Measurements from ENCODE around the gene CTNNA3. TPM values are rescaled to one million over a fixed set of nuclear protein-coding genes. Genes with fewer than 3 reads are reported as not detected.
"Not testable (repeated sequence)": the region's sequence is repeated elsewhere in the genome, so short reads cannot be mapped to it uniquely, and the experiment has no call there.

Gene CTNNA3
- total and polyA plus RNA-seq, 5 donors from 2014 or later = not detected

- Histone ChIP-seq H3K36me3 (ENCODE audit: control insufficient read depth, insufficient read depth, low read length) (no peaks in the 10 kb centered on the region), H3K4me3 (ENCODE audit: low read depth, low read length) (no peak overlapping the region), H3K9me3 (ENCODE audit: control insufficient read depth in 2 of 2, low read length in 2 of 2) (no peaks in the 10 kb centered on the region), H3K4me1 (ENCODE audit: control insufficient read depth, insufficient read depth, low read length, poor library complexity, severe bottlenecking) (no peaks in the 10 kb centered on the region), H3K27me3 (ENCODE audit: control insufficient read depth, insufficient read depth, low read length) (no peaks in the 10 kb centered on the region), H3K27ac (ENCODE audit: insufficient read depth, low read length, poor library complexity, severe bottlenecking) (no peak overlapping the region)
- Mint-ChIP-seq H3K9me3 (peaks cover 0 to 9% (median 2%) of the 10 kb centered on the region in 7 donors), H3K4me3 (no peak overlapping the region), H3K27ac (no peak overlapping the region), H3K27me3 (peaks cover 5% of the 10 kb centered on the region), H3K36me3 (no peaks in the 10 kb centered on the region), H3K4me1 (no peaks in the 10 kb centered on the region)
- no peak for ATAC-seq (ENCODE audit: low read depth in 2 of 2)
- DNase-seq = no peak
Observed at GRCh38 chr10:67471022-67471421, 225.0 kb downstream of the CTNNA3 start.

- H3K9me3 ChIP-seq (ENCODE audit: control insufficient read depth in 2 of 2, low read length in 2 of 2) = no peaks in the 10 kb centered on the region
- no peak overlapping the region for H3K27ac Mint-ChIP-seq
- no peak overlapping the region for H3K4me3 ChIP-seq (ENCODE audit: low read depth, low read length)
- DNase-seq (no peak), ATAC-seq (ENCODE audit: low read depth in 2 of 2) (no peak)
- no peak overlapping the region for H3K4me3 Mint-ChIP-seq
- H3K4me1 ChIP-seq (ENCODE audit: control insufficient read depth, insufficient read depth, low read length, poor library complexity, severe bottlenecking) = no peaks in the 10 kb centered on the region
- H3K36me3 Mint-ChIP-seq = no peaks in the 10 kb centered on the region
- H3K9me3 Mint-ChIP-seq = peaks cover 0 to 11% (median 0%) of the 10 kb centered on the region in 7 donors
- H3K4me1 Mint-ChIP-seq = no peaks in the 10 kb centered on the region
- no peaks in the 10 kb centered on the region for H3K36me3 ChIP-seq (ENCODE audit: control insufficient read depth, insufficient read depth, low read length)
- H3K27me3 ChIP-seq (ENCODE audit: control insufficient read depth, insufficient read depth, low read length) = no peaks in the 10 kb centered on the region
- H3K27me3 Mint-ChIP-seq = peaks cover 4% of the 10 kb centered on the region
- H3K27ac ChIP-seq (ENCODE audit: insufficient read depth, low read length, poor library complexity, severe bottlenecking) = no peak overlapping the region
Observed at GRCh38 chr10:67464278-67464677, 231.7 kb downstream of the CTNNA3 start.

- Mint-ChIP-seq H3K4me3 (no peak overlapping the region), H3K9me3 (peaks cover 0 to 12% (median 5%) of the 10 kb centered on the region in 7 donors), H3K27ac (no peak overlapping the region), H3K27me3 (no peaks in the 10 kb centered on the region), H3K36me3 (no peaks in the 10 kb centered on the region), H3K4me1 (no peaks in the 10 kb centered on the region)
- ATAC-seq (ENCODE audit: low read depth in 2 of 2) = no peak
- Histone ChIP-seq H3K4me1 (ENCODE audit: control insufficient read depth, insufficient read depth, low read length, poor library complexity, severe bottlenecking) (no peaks in the 10 kb centered on the region), H3K27me3 (ENCODE audit: control insufficient read depth, insufficient read depth, low read length) (no peaks in the 10 kb centered on the region), H3K27ac (ENCODE audit: insufficient read depth, low read length, poor library complexity, severe bottlenecking) (no peak overlapping the region), H3K36me3 (ENCODE audit: control insufficient read depth, insufficient read depth, low read length) (no peaks in the 10 kb centered on the region), H3K9me3 (ENCODE audit: control insufficient read depth in 2 of 2, low read length in 2 of 2) (no peaks in the 10 kb centered on the region), H3K4me3 (ENCODE audit: low read depth, low read length) (no peak overlapping the region)
- no peak for DNase-seq
Observed at GRCh38 chr10:67452892-67453291, 243.1 kb downstream of the CTNNA3 start.

GRCh38 chr10:67438605-67439304, 257.2 kb downstream of the CTNNA3 start:
- DNase-seq (no peak), ATAC-seq (ENCODE audit: low read depth in 2 of 2) (no peak)
- H3K27me3 Mint-ChIP-seq = no peaks in the 10 kb centered on the region
- H3K4me1 Mint-ChIP-seq = no peaks in the 10 kb centered on the region
- Histone ChIP-seq H3K4me3 (ENCODE audit: low read depth, low read length) (no peak overlapping the region), H3K4me1 (ENCODE audit: control insufficient read depth, insufficient read depth, low read length, poor library complexity, severe bottlenecking) (no peaks in the 10 kb centered on the region), H3K27ac (ENCODE audit: insufficient read depth, low read length, poor library complexity, severe bottlenecking) (no peak overlapping the region), H3K36me3 (ENCODE audit: control insufficient read depth, insufficient read depth, low read length) (no peaks in the 10 kb centered on the region), H3K27me3 (ENCODE audit: control insufficient read depth, insufficient read depth, low read length) (no peaks in the 10 kb centered on the region), H3K9me3 (ENCODE audit: control insufficient read depth in 2 of 2, low read length in 2 of 2) (no peaks in the 10 kb centered on the region)
- no peaks in the 10 kb centered on the region for H3K36me3 Mint-ChIP-seq
- peaks cover 0 to 25% (median 8%) of the 10 kb centered on the region in 7 donors for H3K9me3 Mint-ChIP-seq
- no peak overlapping the region for H3K27ac Mint-ChIP-seq
- no peak overlapping the region for H3K4me3 Mint-ChIP-seq

DNA sequence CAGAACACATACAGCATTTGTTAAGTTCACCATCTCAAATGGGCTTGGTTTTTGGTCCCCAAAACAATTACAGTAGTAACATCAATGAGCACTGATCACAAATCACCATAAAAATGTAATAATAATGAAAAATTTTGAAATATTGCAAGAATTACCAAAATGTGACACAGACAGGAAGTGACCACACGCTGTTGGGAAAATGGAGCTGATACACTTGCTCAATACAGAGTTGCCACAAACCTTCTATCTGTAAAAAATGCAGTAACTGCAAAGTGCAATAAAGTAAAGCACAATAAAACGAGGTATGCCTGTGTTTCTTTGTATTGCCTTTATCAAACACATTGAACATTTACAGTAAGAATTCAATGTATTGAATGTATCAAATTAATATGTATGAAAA, 262.7 kb downstream of the CTNNA3 start:
- Mint-ChIP-seq H3K36me3 (no peaks in the 10 kb centered on the region), H3K27me3 (no peaks in the 10 kb centered on the region), H3K27ac (no peak overlapping the region), H3K9me3 (peaks cover 0 to 9% (median 0%) of the 10 kb centered on the region in 7 donors), H3K4me3 (no peak overlapping the region), H3K4me1 (no peaks in the 10 kb centered on the region)
- no peaks in the 10 kb centered on the region for H3K36me3 ChIP-seq (ENCODE audit: control insufficient read depth, insufficient read depth, low read length)
- no peak for ATAC-seq (ENCODE audit: low read depth in 2 of 2)
- no peaks in the 10 kb centered on the region for H3K9me3 ChIP-seq (ENCODE audit: control insufficient read depth in 2 of 2, low read length in 2 of 2)
- H3K4me1 ChIP-seq (ENCODE audit: control insufficient read depth, insufficient read depth, low read length, poor library complexity, severe bottlenecking) = no peaks in the 10 kb centered on the region
- no peak for DNase-seq
- no peaks in the 10 kb centered on the region for H3K27me3 ChIP-seq (ENCODE audit: control insufficient read depth, insufficient read depth, low read length)
- no peak overlapping the region for H3K4me3 ChIP-seq (ENCODE audit: low read depth, low read length)
- H3K27ac ChIP-seq (ENCODE audit: insufficient read depth, low read length, poor library complexity, severe bottlenecking) = no peak overlapping the region

DNA sequence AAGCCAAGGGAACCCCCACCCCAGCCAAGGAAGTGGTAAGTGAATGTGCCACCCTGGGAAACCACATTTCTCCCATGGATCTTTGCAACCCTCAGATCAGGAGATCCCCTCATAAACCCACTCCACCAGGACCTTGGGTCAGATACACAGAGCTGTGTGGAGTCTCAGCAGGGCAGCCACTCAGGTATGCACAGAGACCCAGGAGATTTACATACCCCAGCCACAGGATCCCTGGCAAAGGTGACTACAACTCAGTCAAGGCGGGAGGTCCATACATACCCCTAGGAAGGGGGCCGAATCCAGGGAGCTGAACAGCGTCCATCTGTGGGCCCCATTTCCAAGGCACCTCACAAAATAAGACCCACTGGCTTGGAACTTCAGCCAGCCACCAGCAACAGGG, 293.4 kb downstream of the CTNNA3 start:
- no peaks in the 10 kb centered on the region for H3K9me3 ChIP-seq (ENCODE audit: control insufficient read depth in 2 of 2, low read length in 2 of 2)
- no peaks in the 10 kb centered on the region for H3K27me3 ChIP-seq (ENCODE audit: control insufficient read depth, insufficient read depth, low read length)
- Mint-ChIP-seq H3K27ac (no peak overlapping the region), H3K27me3 (no peaks in the 10 kb centered on the region), H3K9me3 (peaks cover 0 to 24% (median 7%) of the 10 kb centered on the region in 7 donors), H3K4me1 (no peaks in the 10 kb centered on the region), H3K36me3 (no peaks in the 10 kb centered on the region), H3K4me3 (no peak overlapping the region)
- ATAC-seq (ENCODE audit: low read depth in 2 of 2) (no peak), DNase-seq (no peak)
- no peaks in the 10 kb centered on the region for H3K4me1 ChIP-seq (ENCODE audit: control insufficient read depth, insufficient read depth, low read length, poor library complexity, severe bottlenecking)
- no peaks in the 10 kb centered on the region for H3K36me3 ChIP-seq (ENCODE audit: control insufficient read depth, insufficient read depth, low read length)
- no peak overlapping the region for H3K27ac ChIP-seq (ENCODE audit: insufficient read depth, low read length, poor library complexity, severe bottlenecking)
- no peak overlapping the region for H3K4me3 ChIP-seq (ENCODE audit: low read depth, low read length)

DNA sequence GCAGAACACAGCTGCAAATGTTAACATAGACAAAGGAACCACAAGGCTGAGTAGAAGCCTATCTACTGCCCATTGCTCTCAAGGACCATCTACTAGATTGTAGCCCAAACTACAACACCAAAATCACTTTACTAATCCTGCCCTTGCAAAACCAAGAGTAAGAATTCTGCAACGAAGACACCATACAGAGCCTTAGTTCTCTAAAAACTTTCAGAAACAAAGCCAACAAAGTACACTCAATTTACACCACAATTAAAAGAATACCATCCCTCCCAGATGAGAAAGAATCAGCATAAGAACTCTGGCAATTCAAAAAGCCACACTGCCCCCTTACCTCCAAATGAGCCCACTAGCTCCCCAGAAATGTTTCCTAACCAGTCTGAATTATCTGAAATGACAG, 294.3 kb downstream of the CTNNA3 start:
- H3K36me3 Mint-ChIP-seq = no peaks in the 10 kb centered on the region
- no peak overlapping the region for H3K27ac ChIP-seq (ENCODE audit: insufficient read depth, low read length, poor library complexity, severe bottlenecking)
- DNase-seq = no peak
- H3K4me3 Mint-ChIP-seq = no peak overlapping the region
- no peaks in the 10 kb centered on the region for H3K27me3 Mint-ChIP-seq
- H3K36me3 ChIP-seq (ENCODE audit: control insufficient read depth, insufficient read depth, low read length) = no peaks in the 10 kb centered on the region
- no peaks in the 10 kb centered on the region for H3K4me1 ChIP-seq (ENCODE audit: control insufficient read depth, insufficient read depth, low read length, poor library complexity, severe bottlenecking)
- ATAC-seq (ENCODE audit: low read depth in 2 of 2) = no peak
- H3K27me3 ChIP-seq (ENCODE audit: control insufficient read depth, insufficient read depth, low read length) = no peaks in the 10 kb centered on the region
- peaks cover 0 to 16% (median 13%) of the 10 kb centered on the region in 7 donors for H3K9me3 Mint-ChIP-seq
- H3K4me3 ChIP-seq (ENCODE audit: low read depth, low read length) = no peak overlapping the region
- no peak overlapping the region for H3K27ac Mint-ChIP-seq
- H3K4me1 Mint-ChIP-seq = no peaks in the 10 kb centered on the region
- H3K9me3 ChIP-seq (ENCODE audit: control insufficient read depth in 2 of 2, low read length in 2 of 2) = no peaks in the 10 kb centered on the region

GRCh38 chr10:67386841-67387533, 309.0 kb downstream of the CTNNA3 start:
- peak overlapping the region in 1 of 4 donors; percentile 62 for H3K4me3 Mint-ChIP-seq

More at GRCh38 chr10:67386841-67387533, 309.0 kb downstream of the CTNNA3 start:
- H3K4me1 Mint-ChIP-seq; H3K36me3 Mint-ChIP-seq; H3K36me3 ChIP-seq (ENCODE audit: control insufficient read depth, insufficient read depth, low read length); H3K4me1 ChIP-seq (ENCODE audit: control insufficient read depth, insufficient read depth, low read length, poor library complexity, severe bottlenecking); H3K4me3 ChIP-seq (ENCODE audit: low read depth, low read length); H3K27me3 ChIP-seq (ENCODE audit: control insufficient read depth, insufficient read depth, low read length); H3K9me3 Mint-ChIP-seq; H3K27ac ChIP-seq (ENCODE audit: insufficient read depth, low read length, poor library complexity, severe bottlenecking); H3K9me3 ChIP-seq (ENCODE audit: control insufficient read depth in 2 of 2, low read length in 2 of 2); H3K27ac Mint-ChIP-seq; DNase-seq; ATAC-seq (ENCODE audit: low read depth in 2 of 2); H3K27me3 Mint-ChIP-seq: not testable (repeated sequence)
